Amniotic epithelial cell (primary cell): ENCODE data around the gene CENPQ.

Source experiments
- DNase-seq: peaks from one replicate; pipeline ENCODE4 v3.0.0-alpha.2; 2010; ENCODE audit warnings: low read depth

The CENPQ gene

DNA sequence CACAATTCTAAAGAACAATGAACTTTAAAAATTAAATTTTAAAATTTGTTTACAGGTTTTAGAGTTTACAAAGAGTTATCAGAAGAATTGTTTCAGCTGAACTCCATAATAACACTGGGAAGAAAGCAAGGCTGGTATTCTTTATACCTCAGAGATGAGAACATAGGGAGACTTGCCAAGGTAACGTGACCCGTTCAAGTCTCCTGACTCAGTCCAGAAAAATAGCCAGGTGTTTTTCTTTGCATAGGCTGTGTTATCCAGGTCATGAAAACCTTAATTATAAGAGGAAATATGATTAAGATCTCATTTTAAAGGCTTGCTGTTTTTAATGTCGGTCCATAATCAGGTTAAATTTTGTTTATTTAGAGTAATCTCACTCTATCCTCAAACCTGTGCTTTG lies 78.8 kb downstream of the CENPQ start:
- DNase-seq: peak; percentile 57
